ENCODE results near the gene DNAH17.

GRCh38 chr17:78486228-78486802 is 90.9 kb downstream of the DNAH17 start:
- TF ChIP-seq, protein P1, sequence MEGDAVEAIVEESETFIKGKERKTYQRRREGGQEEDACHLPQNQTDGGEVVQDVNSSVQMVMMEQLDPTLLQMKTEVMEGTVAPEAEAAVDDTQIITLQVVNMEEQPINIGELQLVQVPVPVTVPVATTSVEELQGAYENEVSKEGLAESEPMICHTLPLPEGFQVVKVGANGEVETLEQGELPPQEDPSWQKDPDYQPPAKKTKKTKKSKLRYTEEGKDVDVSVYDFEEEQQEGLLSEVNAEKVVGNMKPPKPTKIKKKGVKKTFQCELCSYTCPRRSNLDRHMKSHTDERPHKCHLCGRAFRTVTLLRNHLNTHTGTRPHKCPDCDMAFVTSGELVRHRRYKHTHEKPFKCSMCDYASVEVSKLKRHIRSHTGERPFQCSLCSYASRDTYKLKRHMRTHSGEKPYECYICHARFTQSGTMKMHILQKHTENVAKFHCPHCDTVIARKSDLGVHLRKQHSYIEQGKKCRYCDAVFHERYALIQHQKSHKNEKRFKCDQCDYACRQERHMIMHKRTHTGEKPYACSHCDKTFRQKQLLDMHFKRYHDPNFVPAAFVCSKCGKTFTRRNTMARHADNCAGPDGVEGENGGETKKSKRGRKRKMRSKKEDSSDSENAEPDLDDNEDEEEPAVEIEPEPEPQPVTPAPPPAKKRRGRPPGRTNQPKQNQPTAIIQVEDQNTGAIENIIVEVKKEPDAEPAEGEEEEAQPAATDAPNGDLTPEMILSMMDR (IDR thresholded peaks at IDR 0.05), result no peak
- no peak for TF ChIP-seq POLR2A (IDR thresholded peaks at IDR 0.05)

All from lower leg skin (tissue), 3 donors.